Neutrophil (primary cell): ENCODE measurements around the gene RAPGEF6.
A peak's percentile ranks its signal among the peaks of the same experiment; 100 is the strongest.

Experiments
- H3K27ac ChIP-seq: fragments of 200-600 bp; sonication (generic); 2 replicates; pipeline ENCODE4 v1.5.1; 2016; ENCODE audit warnings: mild to moderate bottlenecking, moderate library complexity
- H3K27me3 ChIP-seq: fragments of 200-600 bp; sonication (generic); 2 replicates; pipeline ENCODE4 v1.6.0; 2016; ENCODE audit warnings: mild to moderate bottlenecking
- H3K36me3 ChIP-seq: fragments of 200-600 bp; sonication (generic); 2 replicates; pipeline ENCODE4 v1.5.1; 2017
- H3K4me1 ChIP-seq, 2 experiments: fragments of 200-600 bp in 1 of 2; sonication (generic) in 1 of 2; 1 replicate in 1 of 2; 2 replicates in 1 of 2; pipeline versions ENCODE4 v1.5.1 to v1.6.1; 2013 to 2016; ENCODE audit warnings: low read depth in 1 of 2, low read length in 1 of 2, mild to moderate bottlenecking in 1 of 2, moderate library complexity in 1 of 2; ENCODE audit not compliant: control insufficient read depth in 1 of 2, insufficient read depth in 1 of 2
- H3K4me3 ChIP-seq, 2 experiments: fragments of 200-600 bp in 1 of 2; sonication (generic) in 1 of 2; 1 replicate in 1 of 2; 2 replicates in 1 of 2; pipeline ENCODE4 v1.5.1; 2013 to 2016; ENCODE audit warnings: low read depth in 1 of 2, low read length in 1 of 2, mild to moderate bottlenecking in 1 of 2, moderate library complexity in 1 of 2
- H3K9me3 ChIP-seq: fragments of 200-600 bp; sonication (generic); 2 replicates; pipeline ENCODE4 v1.5.1; 2016
- CTCF ChIP-seq: fragments of 200-600 bp; sonication (generic); IDR thresholded peaks from 2 replicates; pipeline ENCODE4 v1.5.1; 2016; ENCODE audit warnings: antibody characterized with exemption

RAPGEF6 gene

DNA sequence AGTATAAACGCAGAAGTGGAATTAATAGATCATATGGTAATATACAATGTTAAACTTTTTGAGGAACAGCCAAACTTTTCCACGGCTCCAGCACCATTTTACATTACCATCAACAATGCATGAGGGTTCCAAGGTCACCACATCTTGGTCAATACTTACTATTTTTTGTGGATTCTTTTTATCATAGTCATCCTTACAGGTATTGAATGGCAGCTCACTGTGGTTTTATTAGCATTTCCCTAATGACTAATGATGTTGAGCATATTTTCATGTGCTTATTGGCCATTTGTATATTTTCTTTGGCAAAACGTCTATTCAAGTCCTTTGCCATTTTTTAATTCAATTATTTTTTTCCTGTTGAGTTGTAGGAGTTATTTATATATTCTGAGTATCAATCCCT, 14.1 kb upstream of the RAPGEF6 start:
- Histone ChIP-seq H3K27ac (no peak overlapping the region), H3K4me1 (peaks cover 3 to 6% of the 10 kb centered on the region in 2 experiments), H3K36me3 (peaks cover 32% of the 10 kb centered on the region), H3K27me3 (no peaks in the 10 kb centered on the region), H3K9me3 (no peaks in the 10 kb centered on the region), H3K4me3 (no peak overlapping the region)
- TF ChIP-seq CTCF = no peak

- peak overlapping the region; percentile 37 for H3K27ac ChIP-seq
- no peaks in the 10 kb centered on the region for H3K9me3 ChIP-seq
- H3K27me3 ChIP-seq = no peaks in the 10 kb centered on the region
- H3K36me3 ChIP-seq = peaks cover 33% of the 10 kb centered on the region
- H3K4me1 ChIP-seq = peaks cover 8 to 11% of the 10 kb centered on the region in 2 experiments
- no peak overlapping the region for H3K4me3 ChIP-seq
- no peak for TF ChIP-seq CTCF
Measured at GRCh38 chr5:131647048-131647769, 12.2 kb upstream of the RAPGEF6 start.

GRCh38 chr5:131644822-131645221, 9.8 kb upstream of the RAPGEF6 start:
- Histone ChIP-seq H3K9me3 (no peaks in the 10 kb centered on the region), H3K27ac (no peak overlapping the region), H3K36me3 (peaks cover 25% of the 10 kb centered on the region), H3K4me1 (peaks cover 32 to 35% of the 10 kb centered on the region in 2 experiments), H3K4me3 (no peak overlapping the region), H3K27me3 (no peaks in the 10 kb centered on the region)
- TF ChIP-seq CTCF = no peak

- Histone ChIP-seq H3K27me3 (no peaks in the 10 kb centered on the region), H3K4me1 (peaks cover 37 to 39% of the 10 kb centered on the region in 2 experiments), H3K9me3 (no peaks in the 10 kb centered on the region), H3K36me3 (peaks cover 25% of the 10 kb centered on the region), H3K4me3 (no peak overlapping the region), H3K27ac (no peak overlapping the region)
- no peak for TF ChIP-seq CTCF
Measured at GRCh38 chr5:131644370-131644769, 9.3 kb upstream of the RAPGEF6 start.

GRCh38 chr5:131641494-131641893, 6.5 kb upstream of the RAPGEF6 start:
- H3K27ac ChIP-seq = peak overlapping the region; percentile 100
- no peaks in the 10 kb centered on the region for H3K27me3 ChIP-seq
- no peak for TF ChIP-seq CTCF
- no peaks in the 10 kb centered on the region for H3K9me3 ChIP-seq
- H3K4me3 ChIP-seq = no peak overlapping the region
- peaks cover 19% of the 10 kb centered on the region for H3K36me3 ChIP-seq
- peaks cover 66 to 68% of the 10 kb centered on the region in 2 experiments for H3K4me1 ChIP-seq
